H7 (cell line): ENCODE measurements around the gene DDIT4. TPM values are rescaled to one million over a fixed set of nuclear protein-coding genes. Genes with fewer than 3 reads are reported as not detected.
"Not testable (repeated sequence)": the region's sequence is repeated elsewhere in the genome, so short reads cannot be mapped to it uniquely, and the experiment has no call there.

ENCODE experiments used
- DNase-seq: peaks from one replicate; pipeline ENCODE4 v3.0.0; 2012
- H3K27me3 ChIP-seq: 2 replicates; pipeline ENCODE4 v1.6.0; 2011; ENCODE audit warnings: mild to moderate bottlenecking, low read length; ENCODE audit not compliant: control insufficient read depth, insufficient read depth
- H3K36me3 ChIP-seq: replicated peaks from 2 replicates; pipeline ENCODE4 v1.5.1; 2011; ENCODE audit warnings: low read length; ENCODE audit not compliant: control insufficient read depth, insufficient read depth
- H3K4me3 ChIP-seq: 2 replicates; pipeline ENCODE4 v1.5.1; 2011; ENCODE audit warnings: low read depth, mild to moderate bottlenecking, control low read depth, low read length, moderate library complexity; ENCODE audit not compliant: insufficient read depth
- total RNA-seq: library from RNA; depleted of rRNA; stranded (reverse); fragments of >200 nt; shearing (Covaris generic); gene quantifications from 2 replicates; pipeline ENCODE4 v1.2.3, GENCODE V29; 2014; rRNA removed

Gene DDIT4, protein sequence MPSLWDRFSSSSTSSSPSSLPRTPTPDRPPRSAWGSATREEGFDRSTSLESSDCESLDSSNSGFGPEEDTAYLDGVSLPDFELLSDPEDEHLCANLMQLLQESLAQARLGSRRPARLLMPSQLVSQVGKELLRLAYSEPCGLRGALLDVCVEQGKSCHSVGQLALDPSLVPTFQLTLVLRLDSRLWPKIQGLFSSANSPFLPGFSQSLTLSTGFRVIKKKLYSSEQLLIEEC
- total RNA-seq: 54.2 and 123 TPM in 2 replicates

DNA sequence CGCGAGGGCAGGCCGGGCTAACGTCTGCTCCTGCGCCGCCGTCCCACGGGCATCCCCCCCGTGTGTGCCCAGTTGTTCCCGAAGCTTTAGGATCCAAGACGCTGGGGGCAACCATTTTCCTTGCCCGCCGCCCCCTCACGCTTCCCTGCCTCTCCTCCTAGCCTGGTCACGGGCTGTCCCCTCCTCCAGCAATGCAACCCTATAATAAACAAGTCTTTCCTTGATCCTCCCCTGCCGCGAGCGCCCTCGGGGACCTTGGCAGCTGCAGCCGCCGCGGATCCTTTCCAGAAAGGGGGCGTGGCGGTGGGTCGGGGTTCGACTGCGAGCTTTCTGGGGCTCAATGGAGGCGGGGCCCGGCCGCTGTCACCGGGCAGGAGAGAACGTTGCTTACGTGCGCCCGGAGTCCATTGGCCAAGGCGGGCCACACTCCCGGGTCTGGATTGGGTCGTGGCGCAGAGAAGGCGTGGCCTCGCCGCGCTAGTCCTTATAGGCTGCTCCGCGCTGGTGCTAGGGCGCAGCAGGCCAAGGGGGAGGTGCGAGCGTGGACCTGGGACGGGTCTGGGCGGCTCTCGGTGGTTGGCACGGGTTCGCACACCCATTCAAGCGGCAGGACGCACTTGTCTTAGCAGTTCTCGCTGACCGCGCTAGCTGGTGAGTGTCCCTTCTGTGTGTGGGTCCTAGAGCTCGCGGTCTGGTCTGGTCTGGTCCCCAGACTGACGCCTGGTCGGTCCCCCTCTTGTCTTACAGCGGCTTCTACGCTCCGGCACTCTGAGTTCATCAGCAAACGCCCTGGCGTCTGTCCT, at the start of gene DDIT4:
TSS of gene DDIT4 (plus strand) at position 515 of the 803 bp plus-strand sequence. CDS start 293 bp downstream, outside the sequence.
- Histone ChIP-seq H3K27me3 (peaks cover 5% of the 10 kb centered on the region; the same call in 1 of the 2 replicates), H3K4me3 (peak within 1 kb of the TSS; percentile 98), H3K36me3 (peaks cover 6% of the 10 kb centered on the region)
- peak; percentile 100 for DNase-seq

DNA sequence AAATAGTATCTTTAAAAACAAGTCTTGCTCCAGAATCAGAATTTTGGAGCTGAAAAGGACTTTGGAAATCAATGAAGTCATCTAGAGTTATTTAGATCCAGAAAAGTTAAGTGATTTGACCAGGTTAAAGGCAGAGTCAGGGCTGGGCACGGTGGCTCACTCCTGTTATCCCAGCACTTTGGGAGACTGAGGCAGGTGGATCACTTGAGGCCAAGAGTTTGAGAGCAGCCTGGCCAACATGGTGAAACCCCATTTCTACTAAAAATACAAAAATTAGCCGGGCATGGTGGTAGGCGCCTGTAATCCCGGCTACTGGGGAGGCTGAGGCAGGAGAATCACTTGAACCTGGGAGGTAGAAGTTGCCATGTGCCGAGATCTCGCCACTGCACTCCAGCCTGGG, 49.5 kb upstream of the DDIT4 start:
- H3K36me3 ChIP-seq, H3K27me3 ChIP-seq, DNase-seq, H3K4me3 ChIP-seq: not testable (repeated sequence)

DNA sequence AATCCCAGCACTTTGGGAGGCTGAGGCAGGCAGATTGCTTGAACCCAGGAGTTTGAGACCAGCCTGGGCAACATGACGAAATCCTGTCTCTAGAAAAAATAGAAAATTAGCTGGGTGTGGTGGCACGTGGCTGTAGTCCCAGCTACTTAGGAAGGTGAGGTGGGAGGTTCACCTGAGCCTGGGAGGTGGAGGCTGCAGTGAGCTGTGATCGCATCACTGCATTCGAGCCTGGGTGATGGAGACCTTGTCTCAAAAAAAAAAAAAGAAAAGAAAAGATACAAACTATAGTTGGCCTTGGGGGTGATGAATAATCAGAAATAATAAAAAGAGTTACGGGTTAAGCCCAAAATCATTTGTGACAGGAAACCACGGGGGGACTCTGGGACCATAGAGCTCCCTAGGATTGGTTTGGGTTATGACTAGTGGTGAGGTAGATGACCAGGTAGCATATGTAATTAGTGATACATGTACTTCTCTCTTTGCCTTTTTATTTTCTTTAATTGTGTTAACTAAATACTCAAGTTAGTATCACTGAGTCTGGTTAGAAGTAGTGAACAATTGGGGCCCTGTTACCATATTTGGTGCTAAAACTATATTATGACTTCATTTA, 47.2 kb upstream of the DDIT4 start:
- Histone ChIP-seq H3K4me3 (no peak overlapping the region), H3K27me3 (no peaks in the 10 kb centered on the region), H3K36me3 (peaks cover 2% of the 10 kb centered on the region)
- DNase-seq: no peak

DNA sequence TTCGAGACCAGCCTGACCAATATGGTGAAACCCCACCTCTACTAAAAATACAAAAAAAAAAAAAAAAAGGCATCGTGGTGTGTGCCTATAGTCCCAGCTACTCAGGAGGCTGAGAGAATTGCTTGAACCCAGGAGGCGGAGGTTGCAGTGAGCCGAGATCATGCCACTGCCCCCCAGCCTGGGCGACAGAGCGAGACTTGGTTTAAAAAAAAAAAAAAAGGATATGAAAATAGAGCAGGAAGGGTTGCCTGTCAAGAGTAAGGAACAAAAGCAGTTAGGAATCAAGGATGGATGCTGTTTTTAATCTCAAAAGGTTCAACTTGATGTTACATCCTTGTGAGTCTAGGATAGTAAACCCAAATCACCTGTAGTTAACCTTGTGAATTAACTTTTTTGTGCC, 45.9 kb upstream of the DDIT4 start:
- Histone ChIP-seq H3K27me3 (no peaks in the 10 kb centered on the region), H3K36me3 (peaks cover 3% of the 10 kb centered on the region), H3K4me3 (no peak overlapping the region)
- DNase-seq: no peak

DNA sequence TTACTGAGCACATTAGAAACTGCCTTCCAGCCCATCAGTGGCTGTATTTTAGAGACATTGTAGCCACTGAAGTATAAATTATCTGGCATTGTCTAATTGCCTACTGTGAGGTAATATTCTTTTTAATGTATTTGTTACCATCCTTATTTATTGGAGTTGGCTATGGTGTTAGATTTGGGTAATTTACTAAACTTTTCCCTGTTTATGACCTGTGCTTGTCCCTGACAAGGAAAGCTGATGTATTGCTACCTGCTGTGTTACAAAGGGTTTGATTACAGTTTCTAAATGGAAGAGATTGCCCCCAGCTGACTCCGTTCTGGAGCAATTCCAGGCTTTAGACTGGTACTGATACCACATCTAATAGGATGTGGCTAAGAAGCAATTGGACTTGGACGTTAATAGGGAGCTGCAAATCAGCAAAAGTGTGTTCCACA, 45.4 kb upstream of the DDIT4 start:
- no peak for DNase-seq
- Histone ChIP-seq H3K27me3 (no peaks in the 10 kb centered on the region), H3K36me3 (peaks cover 8% of the 10 kb centered on the region), H3K4me3 (no peak overlapping the region)

DNA sequence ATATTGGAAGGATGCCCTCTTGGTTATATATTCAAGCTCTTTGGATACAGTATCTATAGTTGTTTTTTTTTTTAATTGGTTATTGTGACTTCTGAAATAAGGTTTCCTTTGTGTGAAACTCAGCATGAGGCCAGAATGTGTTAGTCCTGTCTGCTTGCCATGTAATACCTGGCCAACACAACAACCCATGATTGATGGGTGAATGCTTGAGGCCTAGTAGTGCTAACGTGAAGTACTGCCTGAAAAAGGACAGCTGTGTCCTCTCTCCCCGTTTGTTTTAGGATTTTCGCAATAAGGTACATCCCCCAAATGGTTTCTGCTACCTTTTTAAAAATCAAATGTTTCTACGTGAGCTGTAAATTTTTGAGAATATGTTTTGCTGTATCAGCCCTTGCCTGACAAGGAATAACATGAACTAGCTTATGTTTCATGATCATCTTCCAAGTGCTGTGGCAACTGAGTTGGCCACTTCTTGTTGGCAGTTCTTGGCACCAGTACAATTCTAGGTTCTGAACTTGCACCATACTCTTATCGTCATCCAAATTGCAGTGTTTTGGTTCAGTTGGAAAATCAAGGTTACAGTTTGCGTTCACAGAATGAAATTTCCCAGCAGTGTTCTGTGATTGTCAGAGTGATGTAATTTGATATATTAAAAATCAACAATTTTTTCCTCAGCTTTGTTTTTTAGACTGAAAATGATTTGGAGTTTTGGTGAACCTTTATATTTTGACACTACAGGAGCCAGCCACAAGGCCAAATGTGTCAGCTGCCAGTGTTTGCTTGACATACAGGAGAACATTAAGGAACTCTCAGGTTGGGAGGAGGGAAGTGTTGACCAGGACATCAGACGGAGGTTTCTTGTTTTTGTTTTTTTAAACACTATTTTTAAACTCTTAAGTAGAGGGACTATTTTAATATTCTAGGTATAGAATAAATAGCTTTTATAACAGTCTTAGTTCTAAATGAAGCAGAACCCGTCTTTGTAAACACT, 44.2 kb upstream of the DDIT4 start:
- DNase-seq: no peak
- Histone ChIP-seq H3K4me3 (no peak overlapping the region), H3K27me3 (no peaks in the 10 kb centered on the region)

DNA sequence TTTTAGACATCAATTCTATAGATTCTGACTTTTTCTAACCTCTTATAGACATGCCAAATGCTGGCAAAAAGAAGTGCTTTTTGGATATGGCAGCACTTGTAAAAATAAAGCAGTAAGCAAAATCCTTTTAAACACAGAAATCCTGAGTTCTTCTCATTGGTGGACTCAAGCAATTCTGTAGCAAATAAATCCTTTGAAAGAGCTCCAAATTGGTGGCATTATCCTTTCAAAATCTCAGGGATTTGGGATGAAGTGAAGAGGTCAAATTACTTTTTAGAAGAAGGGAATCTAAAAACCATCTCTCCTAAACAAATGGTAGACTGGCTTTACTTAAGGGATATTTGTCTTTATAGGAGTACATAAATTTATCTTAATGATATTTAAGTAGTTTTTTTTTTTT, 40.1 kb upstream of the DDIT4 start:
- DNase-seq: no peak
- Histone ChIP-seq H3K36me3 (peaks cover 13% of the 10 kb centered on the region), H3K4me3 (no peak overlapping the region), H3K27me3 (no peaks in the 10 kb centered on the region)

More for the DNA sequence above, 44.2 kb upstream of the DDIT4 start:
- H3K36me3 ChIP-seq: peaks cover 11% of the 10 kb centered on the region

DNA sequence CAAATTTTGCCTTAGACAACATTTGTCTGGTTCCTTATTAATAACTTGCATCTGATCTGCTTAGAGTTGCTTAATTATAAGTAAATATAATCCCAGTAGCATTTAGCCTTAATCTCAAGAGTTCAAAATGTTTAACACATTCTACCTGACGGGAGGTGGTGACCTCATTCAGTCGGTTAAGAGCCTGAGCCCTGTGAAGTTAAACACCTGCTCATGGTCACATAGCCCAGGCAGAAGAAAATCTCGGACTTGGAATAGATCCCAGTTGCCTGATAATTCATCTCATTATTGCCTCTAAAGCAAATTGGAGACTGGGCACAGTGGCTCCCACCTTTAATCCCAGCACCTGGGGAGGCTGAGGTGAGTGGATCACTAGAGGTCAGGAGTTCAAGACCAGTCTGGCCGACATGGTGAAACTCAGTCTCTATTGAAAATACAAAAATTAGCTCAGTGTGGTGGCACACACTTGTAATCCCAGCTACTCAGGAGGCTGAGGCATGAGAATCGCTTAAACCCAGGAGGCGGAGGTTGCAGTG, 39.1 kb upstream of the DDIT4 start:
- Histone ChIP-seq H3K36me3 (peaks cover 13% of the 10 kb centered on the region), H3K27me3 (no peaks in the 10 kb centered on the region), H3K4me3 (no peak overlapping the region)
- DNase-seq: no peak

DNA sequence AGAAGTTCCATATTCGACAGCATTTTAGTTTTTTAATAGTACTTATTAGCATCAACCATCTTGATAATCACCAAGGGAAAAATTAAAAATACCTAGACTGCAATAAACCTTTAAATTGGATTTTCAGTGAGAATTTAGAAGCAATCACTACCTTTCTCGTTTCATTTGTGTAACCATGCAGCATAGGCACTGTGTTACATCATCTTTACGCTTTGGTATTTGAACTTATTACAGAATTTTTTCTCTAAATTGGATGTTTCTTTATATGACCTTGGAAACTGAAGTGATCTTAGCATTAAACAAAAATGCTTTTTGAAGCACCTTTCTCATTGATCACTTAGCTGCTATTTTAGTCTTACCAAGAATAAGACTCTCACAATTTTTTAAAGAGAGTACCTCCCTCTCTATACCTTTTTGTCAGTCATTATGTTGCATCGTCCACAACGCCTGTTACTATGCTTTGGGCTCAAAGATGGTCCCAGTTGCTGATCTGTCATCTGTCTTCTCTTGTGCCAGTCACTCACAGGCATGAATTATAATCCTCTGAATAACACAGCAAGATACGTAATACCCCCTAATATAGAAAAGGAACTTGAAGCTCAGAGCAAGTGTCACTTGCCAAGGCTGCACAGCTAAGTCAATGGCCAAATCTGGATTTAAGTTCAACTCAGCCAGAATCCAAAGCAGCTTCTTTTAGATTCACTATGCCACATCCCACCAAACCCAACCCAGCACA, 38.0 kb upstream of the DDIT4 start:
- H3K27me3 ChIP-seq: no peaks in the 10 kb centered on the region
- DNase-seq: no peak

DNA sequence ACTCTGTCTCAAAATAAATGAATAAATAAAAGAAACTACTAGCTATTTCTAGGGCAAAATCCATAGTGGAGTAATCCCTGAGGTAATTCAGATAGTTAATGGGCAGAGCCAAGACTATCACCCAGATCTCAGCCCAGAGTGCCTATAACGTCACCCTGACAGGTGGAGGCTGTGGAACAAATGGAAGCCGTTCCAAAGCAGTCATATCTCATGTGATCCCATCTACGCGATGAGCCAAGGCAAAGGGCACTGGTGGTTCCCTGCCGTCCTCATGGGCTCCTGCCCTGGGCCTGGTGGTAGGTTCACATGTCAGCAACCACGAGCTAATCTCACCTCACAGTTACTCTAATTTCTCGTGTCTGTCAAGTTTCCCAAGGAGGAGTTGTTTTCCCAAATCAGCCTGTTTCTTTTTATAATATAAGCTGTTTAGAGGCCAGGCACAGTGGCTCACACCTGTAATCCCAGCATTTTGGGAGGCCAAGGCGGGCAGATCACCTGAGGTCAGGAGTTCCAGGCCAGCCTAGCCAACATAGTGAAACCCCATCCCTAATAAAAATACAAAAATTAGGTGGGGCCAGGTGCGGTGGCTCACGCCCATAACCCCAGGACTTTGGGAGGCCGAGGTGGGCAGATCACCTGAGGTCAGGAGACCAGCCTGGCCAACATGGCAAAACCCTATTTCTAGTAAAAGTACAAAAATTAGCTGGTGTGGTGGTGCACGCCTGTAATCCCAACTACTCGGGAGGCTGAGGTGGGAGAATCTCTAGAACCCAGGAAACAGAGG, 35.1 kb upstream of the DDIT4 start:
- Histone ChIP-seq H3K36me3 (peaks cover 5% of the 10 kb centered on the region), H3K4me3 (no peak overlapping the region), H3K27me3 (no peaks in the 10 kb centered on the region)
- DNase-seq: no peak

More for the DNA sequence above, 38.0 kb upstream of the DDIT4 start:
- peaks cover 12% of the 10 kb centered on the region for H3K36me3 ChIP-seq
- no peak overlapping the region for H3K4me3 ChIP-seq

DNA sequence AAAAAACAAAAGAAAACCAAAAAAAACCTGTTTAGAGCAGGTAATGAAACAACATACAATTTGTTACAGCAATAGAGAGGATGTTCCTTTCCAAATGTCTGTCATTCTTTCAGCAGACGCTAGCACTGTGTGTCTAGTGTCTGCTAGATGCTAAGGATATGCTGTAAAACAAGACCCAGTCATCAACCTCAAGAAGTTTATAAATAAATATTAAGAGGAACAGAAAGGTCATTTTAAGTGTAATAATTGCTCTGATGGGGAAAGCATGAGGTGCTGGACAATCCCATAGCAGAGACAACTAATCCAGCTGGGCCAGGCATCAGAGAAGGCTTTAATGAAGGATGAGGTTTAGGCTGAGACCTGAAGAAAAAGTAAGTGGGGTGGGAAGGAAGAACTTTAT, 34.3 kb upstream of the DDIT4 start:
- no peaks in the 10 kb centered on the region for H3K27me3 ChIP-seq
- DNase-seq: no peak
- H3K4me3 ChIP-seq: no peak overlapping the region

DNA sequence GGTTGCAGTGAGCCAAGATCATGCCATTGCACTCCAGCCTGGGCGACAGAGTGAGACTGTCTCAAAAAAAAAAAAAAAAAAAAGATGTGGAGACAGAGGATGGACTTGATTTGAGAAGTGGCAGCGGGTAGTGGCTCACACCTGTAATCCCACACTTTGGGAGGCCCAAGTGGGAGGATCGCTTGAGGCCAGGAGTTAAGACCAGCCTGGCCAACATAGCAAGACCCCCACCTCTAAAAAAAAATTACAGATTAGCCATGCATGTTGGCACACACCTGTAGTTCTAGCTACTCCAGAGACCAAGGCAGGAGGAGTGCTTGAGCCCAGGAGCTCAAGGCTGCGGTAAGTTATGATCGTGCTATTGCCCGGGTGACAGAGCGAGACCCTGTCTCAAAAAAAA, 33.4 kb upstream of the DDIT4 start:
- Histone ChIP-seq H3K27me3 (no peaks in the 10 kb centered on the region), H3K4me3 (no peak overlapping the region), H3K36me3 (no peaks in the 10 kb centered on the region; the same call in 1 of the 2 replicates)
- no peak for DNase-seq

More for the DNA sequence above, 34.3 kb upstream of the DDIT4 start:
- H3K36me3 ChIP-seq: peaks cover 4% of the 10 kb centered on the region
